GM21717 (cell line): ENCODE data around the gene HTR2C.
"Not testable (repeated sequence)": the region's sequence is repeated elsewhere in the genome, so short reads cannot be mapped to it uniquely, and the experiment has no call there.

Experiments used
- ATAC-seq: cut with Tn5 transposase; IDR thresholded peaks from one replicate; pipeline ENCODE4 v1.9.1; 2021; ENCODE audit warnings: mild to moderate bottlenecking, moderate library complexity; ENCODE audit not compliant: unreplicated experiment

HTR2C gene

DNA sequence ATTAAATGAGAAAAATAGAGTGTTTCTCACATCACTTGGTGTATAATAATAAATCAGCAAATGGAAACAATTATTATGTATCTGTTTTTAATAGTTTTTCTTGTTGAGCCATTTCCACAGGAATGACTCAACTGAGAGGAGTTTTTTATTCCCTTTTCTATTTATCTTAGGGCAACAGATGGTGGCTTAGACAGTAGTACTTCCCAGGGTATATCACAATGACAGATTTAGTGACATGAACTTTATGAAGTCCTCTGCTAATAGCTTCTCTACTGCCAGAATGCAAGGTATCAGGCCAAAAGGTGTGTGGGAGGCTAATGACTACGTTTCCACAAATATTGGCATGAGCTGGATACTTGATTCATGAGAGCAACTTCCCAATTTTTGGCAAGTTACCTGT, 126.7 kb downstream of the HTR2C start:
- no peak for ATAC-seq

DNA sequence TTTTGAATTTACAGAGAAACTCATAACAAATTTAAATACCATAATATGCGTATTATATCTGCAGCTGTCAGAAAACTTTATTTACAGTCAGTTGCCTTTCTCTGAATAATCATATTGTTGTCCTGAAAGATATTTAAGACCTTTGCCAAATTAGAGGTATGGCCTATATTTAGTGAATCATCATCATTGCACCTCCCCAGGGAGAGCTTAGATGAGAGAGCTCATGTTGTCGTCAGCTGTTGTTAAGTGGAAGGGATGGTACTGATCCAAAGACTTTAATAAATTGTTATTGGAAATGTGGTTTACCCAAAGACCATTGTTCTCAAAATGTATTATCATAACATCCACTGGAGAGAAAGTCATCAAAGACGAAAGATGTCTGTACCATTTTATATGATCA, 128.6 kb downstream of the HTR2C start:
- ATAC-seq = no peak

DNA sequence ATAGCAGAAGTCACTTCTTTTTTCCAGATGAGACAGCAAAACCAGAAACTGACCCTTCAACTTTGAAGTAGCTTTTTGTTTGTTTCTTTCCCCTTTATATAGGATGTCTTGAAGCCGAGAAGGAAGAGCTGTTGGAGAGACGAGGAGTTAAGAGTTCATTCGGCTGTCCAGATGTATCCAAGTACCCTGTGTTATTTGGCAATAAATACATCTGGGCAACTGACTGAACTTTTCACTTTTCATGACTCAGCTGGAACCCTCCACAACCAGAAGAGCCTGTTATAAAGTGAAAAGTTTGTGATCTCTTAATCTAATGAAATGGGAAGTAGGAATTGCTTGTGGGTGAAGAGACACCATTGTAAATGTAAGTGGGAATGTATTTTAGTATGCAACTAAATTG, 131.2 kb downstream of the HTR2C start:
- no peak for ATAC-seq

DNA sequence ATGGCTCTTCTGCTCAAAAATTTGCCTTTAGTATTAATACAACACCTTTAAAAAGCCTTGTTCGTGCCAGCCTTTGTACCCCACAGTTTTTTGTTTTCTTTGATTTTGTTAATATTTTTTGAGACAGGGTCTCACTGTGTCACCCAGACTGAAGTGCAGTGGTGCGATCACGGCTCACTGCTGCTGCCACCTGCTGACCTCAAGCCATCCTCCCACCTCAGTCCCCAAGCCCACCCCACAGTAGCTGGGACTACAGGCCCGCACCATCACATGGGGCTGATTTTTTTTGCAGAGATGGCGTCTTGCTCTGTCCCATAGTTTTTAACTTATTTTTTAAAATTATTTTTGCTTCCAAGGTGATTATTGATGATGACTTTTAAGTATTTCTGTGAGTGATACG, 134.0 kb downstream of the HTR2C start:
- ATAC-seq = no peak

DNA sequence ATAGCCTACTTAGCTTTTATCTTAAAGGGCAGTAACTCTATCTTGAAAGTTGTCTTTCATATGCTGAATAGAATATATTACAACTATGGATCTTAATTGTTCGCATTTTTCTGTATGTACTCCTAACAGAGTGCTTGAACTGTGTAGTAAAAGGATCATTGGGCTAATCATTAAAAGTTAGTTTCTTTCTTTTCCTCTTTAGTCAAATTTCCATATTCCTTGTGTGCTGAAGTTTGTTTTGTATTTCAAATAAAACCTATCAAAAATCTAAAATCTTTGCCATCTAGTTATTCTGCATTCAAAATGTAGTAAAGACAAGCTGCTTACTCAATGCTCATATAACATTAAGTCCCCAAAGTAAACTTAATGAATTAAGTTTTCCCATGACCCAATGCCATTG, 182.7 kb downstream of the HTR2C start:
- no peak for ATAC-seq

DNA sequence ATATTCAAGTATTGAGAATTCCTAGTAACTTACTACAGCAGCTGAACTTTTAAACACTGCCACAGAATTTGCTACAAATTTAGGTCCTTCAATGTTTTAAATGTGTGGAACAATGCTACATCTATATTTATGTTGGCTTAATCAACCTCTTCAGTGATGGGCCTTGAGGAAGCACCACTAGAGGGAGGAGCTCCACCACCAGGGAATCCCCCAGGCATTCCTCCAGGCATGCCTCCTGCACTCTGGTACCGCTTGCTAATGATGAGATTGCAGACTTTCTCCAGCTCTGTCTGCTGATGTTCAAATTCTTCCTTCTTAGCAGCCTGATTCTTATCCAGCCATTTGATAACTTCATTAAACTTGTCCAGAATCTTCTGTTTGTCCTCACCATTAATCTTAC, 190.8 kb downstream of the HTR2C start:
- no peak for ATAC-seq

DNA sequence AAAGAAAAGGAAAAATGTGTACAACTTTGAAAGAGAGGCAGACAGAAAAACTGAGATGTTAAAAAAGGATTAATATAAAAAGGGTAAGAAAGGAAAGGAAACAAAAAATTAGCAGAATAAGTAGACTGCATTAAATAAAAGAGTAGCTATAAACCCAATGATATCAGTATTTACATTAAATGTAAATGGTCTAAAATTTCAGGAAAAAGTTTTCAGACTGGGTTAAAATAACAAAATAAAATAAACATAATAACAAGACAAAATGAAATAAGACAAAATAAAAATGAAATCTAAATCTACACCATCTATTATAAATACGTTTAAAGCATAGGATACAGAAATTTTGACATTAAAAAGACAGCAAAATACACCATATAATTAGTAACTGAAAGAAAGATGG, 199.0 kb downstream of the HTR2C start:
- no peak for ATAC-seq

DNA sequence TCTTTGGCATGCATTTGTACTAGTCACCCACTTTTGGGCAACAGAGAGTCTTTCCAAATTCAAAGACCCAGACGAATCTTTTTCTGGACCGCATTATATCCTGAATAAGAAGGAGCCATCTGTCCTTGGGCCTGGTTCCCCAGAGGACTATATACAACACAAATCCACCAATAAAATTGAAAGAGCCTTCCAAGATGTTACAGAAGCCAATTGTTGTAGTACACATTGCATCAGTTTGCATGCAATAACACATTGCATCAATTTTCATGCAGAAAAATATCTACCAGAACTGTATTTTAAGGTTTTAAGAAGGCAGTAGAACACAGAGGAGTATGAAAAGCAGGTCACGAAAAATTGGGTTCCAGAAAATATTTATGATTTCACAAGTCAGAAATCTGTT, 203.2 kb downstream of the HTR2C start:
- no peak for ATAC-seq

DNA sequence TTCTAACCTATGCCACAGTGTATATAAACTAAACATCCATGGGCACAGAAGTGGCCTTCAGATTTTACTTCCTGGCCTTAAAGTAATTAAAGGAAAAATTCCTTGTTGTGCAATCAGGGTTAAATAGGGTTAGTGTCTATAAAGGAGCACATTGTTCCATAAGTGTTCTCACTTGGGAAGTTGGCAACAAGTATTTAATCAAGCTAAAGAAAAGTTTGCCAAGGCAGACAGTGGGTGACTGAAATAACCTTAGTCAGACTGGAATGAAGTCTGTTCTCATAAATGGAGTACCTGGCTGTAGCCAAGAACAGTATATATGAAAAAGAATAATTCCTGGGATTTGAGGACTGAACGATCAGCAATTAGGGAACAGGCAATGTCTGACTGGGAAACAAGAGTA, 213.6 kb downstream of the HTR2C start:
- ATAC-seq = no peak

DNA sequence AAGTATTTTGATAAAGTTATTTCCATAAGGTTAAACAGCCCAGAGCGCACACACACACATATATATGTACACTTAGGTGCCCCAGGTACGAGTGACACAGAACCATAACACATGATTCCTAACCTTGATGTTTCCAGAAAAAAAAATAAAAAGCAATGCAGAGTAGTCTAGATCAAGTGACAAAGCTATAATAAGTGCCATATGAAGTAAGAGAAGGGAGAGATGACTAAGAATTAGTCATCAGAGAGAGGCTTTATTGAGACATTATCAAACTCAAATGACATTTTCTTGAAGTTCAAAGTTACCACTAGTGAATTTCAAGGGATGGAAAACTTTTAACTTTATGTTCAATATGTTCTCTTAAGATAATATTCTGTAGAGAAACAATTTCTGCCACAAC, 215.0 kb downstream of the HTR2C start:
- ATAC-seq = no peak

DNA sequence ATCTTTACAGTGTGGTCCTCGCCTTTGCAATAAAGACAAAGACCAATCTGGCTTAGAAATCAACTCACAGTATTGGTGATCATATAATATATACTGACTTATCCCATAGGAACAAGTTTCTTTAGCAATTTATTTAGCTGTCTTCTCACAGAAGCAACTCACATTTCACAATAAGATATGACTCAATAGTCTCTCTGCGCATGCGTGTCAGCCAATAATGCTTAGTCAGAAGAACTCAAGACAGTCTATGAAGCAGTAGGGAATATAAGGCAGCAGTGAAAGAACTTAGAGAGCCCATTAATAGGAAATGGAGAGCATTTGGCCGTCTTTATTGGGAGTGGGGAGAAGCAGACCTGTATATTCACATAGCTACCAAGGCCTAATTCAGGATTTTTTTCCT, 216.8 kb downstream of the HTR2C start:
- ATAC-seq = no peak

DNA sequence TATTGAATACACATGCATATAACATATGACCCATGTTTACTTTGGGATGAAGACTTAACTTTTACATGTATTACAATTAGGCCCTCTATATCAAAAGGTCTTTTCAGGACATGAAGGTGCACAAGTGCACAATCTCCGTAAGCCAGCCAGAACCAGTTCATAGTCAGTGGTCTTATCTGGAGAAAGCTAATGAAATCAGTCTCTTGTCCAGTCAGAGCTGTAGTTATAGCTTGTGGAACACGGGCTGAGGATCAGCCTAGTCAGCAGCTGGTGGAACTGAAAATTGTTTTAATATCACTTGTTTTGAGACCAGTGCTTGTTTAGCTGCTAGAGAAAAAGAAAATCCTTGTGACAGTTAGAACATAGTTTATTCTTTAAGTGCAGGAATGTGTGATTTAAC, 235.6 kb downstream of the HTR2C start:
- no peak for ATAC-seq

DNA sequence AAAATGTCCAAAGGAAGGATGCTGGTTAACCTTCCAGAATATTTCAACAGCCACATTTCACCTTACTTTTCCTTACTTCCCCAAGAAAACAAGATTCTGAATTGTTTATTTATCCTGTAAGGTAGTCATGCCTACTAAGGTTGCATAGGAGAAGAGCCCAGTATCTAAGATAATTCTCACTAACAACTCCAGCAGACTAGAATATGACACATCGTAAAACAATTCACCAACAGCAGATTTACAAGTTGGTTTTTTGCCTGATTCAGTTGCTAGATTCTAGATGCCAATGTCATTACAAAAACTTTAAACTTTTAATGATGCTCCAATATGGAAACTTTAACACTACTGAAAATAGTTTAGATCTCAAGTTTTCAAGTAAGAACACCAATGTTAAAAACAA, 257.2 kb downstream of the HTR2C start:
- ATAC-seq = no peak

DNA sequence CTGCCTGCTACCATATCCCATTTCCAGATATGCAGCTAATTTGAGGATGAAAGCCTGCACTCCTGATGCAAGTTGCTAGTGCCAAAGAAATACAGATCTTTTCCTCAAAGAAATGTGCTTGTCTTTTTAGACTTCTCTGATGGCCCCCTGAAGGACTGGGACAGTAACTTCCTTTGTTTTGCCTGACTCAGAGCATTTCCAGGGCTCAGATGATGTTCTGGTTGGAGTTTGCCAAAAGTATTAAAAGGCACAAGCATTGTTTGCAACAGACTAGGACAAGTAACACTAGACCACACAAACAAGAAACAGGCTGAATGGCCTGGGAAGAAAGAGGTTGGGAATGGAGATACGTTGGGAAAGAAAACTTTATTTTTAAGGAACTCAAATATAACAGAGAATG, 258.3 kb downstream of the HTR2C start:
- no peak for ATAC-seq

DNA sequence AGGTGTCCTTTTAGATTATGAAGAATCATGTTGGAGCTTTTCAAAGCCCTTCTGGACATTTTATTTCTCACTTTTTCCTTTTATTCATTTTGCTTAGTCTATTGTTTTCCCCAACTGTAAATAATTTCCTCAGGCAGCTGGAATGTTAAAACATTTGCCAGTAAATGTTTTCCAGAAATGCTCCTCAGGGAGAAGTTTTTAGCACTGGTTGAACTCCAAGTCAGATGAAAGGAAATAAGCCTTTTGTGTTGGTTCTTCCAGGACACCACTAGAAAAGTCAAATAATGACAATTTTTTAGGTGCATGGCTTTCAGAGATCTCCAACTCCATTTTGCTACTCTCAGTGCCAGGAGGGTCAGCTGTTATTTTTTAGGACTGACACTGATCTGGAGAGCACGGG, 305.6 kb downstream of the HTR2C start:
- ATAC-seq = no peak

DNA sequence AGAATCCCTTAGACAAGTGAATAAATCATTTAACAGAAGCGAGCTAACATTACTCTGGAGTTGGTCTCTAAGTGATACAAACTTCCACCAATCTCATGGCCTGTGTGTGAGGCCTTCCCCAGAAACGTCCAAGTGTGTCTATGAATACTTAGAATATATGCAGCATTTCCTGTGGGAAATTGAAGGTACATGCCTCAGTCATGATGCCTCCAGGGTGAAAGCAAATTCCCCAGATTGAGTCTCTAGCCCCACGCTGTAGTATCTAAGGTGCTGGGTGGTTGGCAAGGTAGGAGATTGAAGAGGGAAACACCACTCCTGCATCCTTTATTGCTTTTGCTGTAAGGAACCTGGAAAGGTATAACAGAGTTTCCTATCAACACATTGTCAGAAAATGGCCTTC, 319.7 kb downstream of the HTR2C start:
- no peak for ATAC-seq

DNA sequence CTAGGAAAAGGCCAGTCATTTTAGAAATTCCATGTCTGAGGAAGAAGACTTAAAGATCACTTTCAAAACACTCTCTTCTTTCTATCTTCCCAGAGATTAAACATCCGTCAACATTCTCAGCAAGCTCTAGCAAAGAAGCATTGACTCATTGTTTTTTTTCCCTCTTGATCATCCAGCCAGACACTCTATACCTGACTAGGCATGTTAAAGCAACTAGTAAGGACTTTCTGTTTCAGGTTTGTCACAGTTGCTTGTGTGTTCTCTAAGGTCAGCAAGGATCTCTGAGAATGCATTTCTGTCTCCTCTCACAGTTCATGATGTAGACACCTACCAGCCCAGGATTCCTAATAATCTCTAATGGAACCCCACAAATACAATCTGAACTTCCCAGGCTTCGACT, 321.4 kb downstream of the HTR2C start:
- ATAC-seq = no peak

DNA sequence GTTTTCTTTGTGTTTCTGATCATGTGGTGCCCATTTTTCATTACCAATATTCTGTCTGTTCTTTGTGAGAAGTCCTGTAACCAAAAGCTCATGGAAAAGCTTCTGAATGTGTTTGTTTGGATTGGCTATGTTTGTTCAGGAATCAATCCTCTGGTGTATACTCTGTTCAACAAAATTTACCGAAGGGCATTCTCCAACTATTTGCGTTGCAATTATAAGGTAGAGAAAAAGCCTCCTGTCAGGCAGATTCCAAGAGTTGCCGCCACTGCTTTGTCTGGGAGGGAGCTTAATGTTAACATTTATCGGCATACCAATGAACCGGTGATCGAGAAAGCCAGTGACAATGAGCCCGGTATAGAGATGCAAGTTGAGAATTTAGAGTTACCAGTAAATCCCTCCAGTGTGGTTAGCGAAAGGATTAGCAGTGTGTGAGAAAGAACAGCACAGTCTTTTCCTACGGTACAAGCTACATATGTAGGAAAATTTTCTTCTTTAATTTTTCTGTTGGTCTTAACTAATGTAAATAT, 323.2 kb downstream of the HTR2C start:
- no peak for ATAC-seq

DNA sequence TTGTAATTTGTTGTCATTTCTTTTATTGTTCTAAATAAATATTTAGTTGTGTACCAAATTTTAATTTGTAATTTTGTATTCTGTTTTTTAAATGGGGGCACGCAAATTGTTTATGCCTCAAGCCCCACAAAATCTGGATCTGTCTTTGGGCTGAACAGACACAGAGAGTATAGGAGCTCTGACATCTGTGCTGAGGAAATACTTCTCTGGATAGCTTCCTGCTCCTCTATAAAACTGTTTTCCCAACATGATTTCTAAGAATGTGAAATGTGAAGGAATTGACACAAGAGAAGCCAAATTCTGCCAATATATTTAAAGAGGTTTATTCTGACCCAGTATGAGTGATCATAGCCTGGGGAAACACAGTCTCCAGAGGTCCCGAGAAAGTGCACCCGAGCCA, 340.5 kb downstream of the HTR2C start:
- no peak for ATAC-seq

DNA sequence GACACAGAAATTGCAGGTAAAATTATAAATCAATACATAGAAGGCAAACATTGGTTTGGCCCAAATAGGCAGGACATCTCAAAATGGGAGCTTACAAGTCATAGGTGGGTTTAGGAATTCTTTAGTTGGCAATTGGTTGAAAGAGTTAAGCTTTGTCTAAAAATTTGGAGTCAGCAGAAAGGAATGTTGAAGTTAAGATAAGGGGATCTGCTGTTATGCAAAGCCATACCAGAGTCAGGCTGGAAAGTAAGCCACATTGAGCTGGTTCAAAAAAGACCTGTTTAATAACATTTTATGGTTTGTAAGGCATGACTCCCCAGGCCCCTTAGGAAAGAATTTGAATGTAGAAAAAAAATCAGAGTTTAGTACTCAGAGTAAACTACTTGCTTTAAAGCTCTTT, 341.0 kb downstream of the HTR2C start:
- no peak for ATAC-seq

DNA sequence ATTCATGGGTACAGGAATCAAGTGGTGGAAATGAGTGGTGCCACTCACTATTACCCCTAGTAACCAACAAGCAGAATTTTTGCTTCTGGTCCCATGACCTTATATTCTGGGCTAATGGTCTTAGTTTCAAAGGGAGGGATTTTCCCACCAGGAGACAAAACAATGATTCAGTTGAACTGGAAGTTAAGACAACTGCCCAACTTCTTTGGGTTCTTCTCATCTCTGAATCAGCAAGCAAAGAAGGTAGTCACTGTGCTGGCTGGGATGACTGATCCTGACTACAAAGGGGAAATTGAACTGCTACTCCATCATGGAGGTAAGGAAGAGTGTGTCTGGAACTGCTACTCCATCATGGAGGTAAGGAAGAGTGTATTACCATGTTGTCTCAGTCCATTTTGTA, 346.3 kb downstream of the HTR2C start:
- ATAC-seq = no peak

DNA sequence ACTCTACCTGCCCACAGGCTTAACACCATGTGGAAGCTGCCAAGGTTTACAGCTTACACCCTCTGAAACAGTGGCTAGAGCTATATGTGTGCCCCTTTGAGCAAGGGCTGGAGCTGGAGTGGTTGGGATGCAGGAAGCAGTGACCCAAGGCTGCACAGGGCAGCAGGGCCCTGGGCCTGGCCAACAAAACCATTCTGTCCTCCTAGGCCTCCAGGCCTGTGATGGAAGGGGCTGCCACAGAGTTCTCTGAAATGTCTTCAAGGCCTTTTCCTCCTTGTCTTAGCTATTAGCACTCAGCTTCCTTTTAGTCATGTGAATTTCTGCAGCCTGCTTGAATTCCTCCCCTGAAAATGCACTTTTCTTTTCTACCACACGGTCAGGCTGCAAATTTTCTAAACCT, 348.7 kb downstream of the HTR2C start:
- ATAC-seq = no peak

DNA sequence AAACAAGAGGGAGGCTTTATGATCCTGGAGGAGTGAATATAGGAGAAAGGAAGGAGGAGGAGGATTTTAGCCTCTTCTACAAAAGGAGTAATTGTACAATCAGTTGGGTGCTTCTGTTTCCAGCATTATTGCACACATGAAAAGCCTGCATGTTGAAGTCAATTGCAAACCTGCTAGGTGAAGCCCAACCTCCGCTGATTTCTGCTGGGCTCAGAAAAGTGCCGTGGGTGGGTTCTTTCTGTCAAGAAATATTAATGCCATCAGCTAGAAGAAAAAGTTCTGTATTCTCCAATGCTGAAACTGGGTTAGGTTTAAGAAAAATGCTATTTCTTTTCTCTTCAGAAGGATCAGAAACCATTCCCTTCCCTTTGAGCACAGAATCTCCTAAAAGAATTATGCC, 349.4 kb downstream of the HTR2C start:
- not testable (repeated sequence) for ATAC-seq

DNA sequence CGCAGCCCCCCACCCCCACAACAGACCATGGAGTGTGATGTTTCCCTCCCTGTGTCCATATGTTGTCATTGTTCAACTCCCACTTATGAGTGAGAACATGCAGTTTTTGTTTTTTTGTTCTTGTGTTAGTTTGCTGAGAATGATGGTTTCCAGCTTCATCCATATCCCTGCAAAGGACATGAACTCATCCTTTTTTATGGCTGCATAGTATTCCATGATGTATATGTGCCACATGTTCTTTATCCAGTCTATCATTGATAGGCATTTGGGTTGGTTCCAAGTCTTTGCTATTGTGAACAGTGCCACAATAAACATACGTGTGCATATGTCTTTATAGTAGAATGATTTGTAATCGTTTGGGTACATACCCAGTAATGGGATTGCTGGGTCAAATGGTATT, 353.2 kb downstream of the HTR2C start:
- ATAC-seq = not testable (repeated sequence)
